Stomach (tissue), 4 donors: ENCODE results near the gene FUT6.
A peak's percentile ranks its signal among the peaks of the same experiment; 100 is the strongest.

ENCODE experiments used
- EP300 ChIP-seq: sonication (generic); formaldehyde crosslinking; IDR thresholded peaks from one replicate; pipeline ENCODE4 v1.6.1; 2017; ENCODE audit warnings: antibody characterized with exemption
- POLR2A ChIP-seq, 4 donors: fragments of 450-650 bp; IDR thresholded peaks; one replicate each; pipeline ENCODE4 v1.6.1; 2016; ENCODE audit warnings: antibody characterized with exemption in 4 of 4, control low read depth in 2 of 4, mild to moderate bottlenecking in 1 of 4, moderate library complexity in 1 of 4
- POLR2AphosphoS5 ChIP-seq, 3 donors: sonication (generic); formaldehyde crosslinking; IDR thresholded peaks; one replicate each; pipeline ENCODE4 v1.6.1; 2016; ENCODE audit warnings: antibody characterized with exemption in 3 of 3
- TF ChIP-seq, protein P1 (sequence below), 7 experiments: fragments of 450-650 bp in 4 of 7; fragments of 200-600 bp in 3 of 7; sonication (generic) in 3 of 7; IDR thresholded peaks; one replicate each; pipeline ENCODE4 v1.5.1; 2016 to 2019; ENCODE audit warnings: antibody characterized with exemption in 7 of 7, control low read depth in 2 of 7, mild to moderate bottlenecking in 1 of 7

DNA sequence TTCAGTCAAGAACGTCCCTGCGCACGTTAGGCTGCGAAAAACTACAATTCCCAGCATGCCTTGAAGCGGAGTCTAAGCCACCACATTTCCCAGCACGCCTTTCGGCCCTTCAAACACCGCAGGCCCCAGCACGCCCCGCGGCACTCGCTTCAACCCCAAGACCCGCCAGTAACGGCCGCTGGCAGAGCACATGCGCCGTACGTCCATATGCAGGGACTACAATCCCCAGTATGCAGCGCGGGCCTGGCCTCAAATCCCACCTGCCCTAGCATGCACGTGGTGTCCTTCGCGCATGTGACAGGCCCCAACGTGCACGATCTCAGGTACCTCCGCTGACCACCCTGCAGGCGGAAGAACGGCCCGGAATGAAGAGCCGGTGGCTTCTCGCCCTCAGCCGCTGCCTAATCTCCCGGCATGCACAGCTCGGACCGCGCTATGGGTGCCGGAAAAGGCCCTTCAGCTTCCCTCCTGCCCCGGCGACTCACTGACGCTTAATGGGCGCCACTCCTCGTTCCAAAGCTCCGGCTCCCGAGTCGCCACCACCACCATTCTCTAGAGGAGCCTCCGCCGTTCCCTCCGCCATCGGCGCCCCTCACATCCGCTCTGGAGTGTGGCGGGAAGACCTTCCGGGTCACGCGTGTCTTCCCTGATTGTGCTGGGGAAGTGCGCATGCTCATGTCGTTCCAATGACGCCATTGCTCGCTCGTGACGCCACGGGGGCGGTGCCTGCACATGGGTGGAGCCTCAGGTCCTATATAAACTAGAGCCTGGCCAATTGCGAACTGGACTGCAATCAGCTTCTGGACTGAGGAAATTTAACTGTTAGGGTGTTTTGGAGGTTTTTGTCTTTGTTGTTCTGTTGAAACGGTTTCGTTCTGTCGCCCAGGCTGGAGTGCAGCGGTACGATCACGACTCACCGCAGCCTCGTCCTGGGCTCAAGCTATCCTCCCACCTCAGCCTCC, 48.7 kb downstream of the FUT6 start, which contains the start of gene DUS3L:
- TF ChIP-seq, protein P1, sequence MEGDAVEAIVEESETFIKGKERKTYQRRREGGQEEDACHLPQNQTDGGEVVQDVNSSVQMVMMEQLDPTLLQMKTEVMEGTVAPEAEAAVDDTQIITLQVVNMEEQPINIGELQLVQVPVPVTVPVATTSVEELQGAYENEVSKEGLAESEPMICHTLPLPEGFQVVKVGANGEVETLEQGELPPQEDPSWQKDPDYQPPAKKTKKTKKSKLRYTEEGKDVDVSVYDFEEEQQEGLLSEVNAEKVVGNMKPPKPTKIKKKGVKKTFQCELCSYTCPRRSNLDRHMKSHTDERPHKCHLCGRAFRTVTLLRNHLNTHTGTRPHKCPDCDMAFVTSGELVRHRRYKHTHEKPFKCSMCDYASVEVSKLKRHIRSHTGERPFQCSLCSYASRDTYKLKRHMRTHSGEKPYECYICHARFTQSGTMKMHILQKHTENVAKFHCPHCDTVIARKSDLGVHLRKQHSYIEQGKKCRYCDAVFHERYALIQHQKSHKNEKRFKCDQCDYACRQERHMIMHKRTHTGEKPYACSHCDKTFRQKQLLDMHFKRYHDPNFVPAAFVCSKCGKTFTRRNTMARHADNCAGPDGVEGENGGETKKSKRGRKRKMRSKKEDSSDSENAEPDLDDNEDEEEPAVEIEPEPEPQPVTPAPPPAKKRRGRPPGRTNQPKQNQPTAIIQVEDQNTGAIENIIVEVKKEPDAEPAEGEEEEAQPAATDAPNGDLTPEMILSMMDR (IDR thresholded peaks at IDR 0.05), result peak in 1 of 7 experiments; percentile 19
- TF ChIP-seq POLR2A (IDR thresholded peaks at IDR 0.05) (peak in 1 of 4 donors; percentile 11), EP300 (no peak), POLR2AphosphoS5 (IDR thresholded peaks at IDR 0.05) (peak; percentile 85 to 96 (median 91))
